Measurements from ENCODE around the gene BLOC1S4.

BLOC1S4 gene

DNA sequence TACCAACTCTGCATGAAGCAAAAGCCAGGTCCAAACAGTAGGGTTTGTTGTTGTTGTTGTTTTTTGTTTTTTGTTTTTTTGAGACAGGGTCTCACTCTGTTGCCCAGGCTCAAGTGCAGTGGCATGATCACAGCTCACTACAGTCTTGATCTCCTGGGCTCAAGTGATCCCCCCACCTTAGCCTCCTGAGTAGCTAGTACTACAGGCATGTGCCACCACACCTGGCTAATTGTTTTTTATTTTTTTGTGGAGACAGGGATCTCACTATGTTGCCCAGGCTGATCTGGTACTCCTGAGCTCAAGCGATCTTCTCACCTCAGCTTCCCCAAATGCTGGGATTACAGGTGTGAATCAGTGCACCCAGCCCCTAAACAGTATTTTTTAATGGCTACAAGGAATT, 16.1 kb upstream of the BLOC1S4 start:
- no peak overlapping the region for H3K4me3 ChIP-seq (ENCODE audit: low read depth, low read length)
- TF ChIP-seq, protein P1, sequence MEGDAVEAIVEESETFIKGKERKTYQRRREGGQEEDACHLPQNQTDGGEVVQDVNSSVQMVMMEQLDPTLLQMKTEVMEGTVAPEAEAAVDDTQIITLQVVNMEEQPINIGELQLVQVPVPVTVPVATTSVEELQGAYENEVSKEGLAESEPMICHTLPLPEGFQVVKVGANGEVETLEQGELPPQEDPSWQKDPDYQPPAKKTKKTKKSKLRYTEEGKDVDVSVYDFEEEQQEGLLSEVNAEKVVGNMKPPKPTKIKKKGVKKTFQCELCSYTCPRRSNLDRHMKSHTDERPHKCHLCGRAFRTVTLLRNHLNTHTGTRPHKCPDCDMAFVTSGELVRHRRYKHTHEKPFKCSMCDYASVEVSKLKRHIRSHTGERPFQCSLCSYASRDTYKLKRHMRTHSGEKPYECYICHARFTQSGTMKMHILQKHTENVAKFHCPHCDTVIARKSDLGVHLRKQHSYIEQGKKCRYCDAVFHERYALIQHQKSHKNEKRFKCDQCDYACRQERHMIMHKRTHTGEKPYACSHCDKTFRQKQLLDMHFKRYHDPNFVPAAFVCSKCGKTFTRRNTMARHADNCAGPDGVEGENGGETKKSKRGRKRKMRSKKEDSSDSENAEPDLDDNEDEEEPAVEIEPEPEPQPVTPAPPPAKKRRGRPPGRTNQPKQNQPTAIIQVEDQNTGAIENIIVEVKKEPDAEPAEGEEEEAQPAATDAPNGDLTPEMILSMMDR (IDR thresholded peaks at IDR 0.05; ENCODE audit: low read depth, low read length), result no peak

DNA sequence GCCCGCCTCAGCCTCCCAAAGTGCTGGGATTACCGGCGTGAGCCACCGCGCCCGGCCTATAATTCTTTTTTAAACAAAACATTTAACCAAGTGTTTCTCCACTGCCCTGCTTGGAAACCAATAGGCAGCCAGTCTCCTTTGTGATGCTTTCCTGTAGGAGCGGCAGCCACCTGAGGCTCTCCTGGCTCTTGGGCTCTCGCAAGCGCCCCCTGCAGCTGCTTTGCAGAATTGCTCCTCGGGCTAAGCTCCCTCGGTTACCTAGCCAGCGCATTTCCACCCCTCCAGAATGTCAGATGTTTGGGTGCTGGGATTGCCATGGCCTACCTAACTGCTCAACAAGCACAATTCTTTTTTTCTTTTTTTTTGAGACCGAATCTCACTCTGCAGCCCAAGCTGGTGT, 14.6 kb upstream of the BLOC1S4 start:
- TF ChIP-seq, protein P1 (IDR thresholded peaks at IDR 0.05; ENCODE audit: low read depth, low read length), result peak; percentile 51
- H3K4me3 ChIP-seq (ENCODE audit: low read depth, low read length), result no peak overlapping the region

DNA sequence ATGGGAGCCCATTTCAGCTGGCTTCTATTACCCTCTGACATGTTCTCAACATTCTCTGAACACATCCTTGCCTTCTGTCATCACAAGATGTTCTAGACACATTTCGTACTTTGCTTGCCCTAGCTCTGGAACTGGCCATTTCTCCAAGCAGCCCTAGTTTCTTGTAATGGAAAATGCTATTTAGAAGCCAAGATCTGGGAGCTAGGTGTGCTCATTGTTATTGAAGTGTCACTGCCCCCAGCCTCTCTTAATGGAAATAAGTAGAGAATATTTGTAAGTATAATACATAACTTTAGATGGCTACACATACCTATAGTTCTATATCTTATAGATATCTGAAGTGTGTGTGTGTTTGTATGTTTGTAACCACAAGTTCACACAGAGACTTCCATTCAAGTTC, 13.2 kb upstream of the BLOC1S4 start:
- TF ChIP-seq, protein P1 (IDR thresholded peaks at IDR 0.05; ENCODE audit: low read depth, low read length), result no peak
- no peak overlapping the region for H3K4me3 ChIP-seq (ENCODE audit: low read depth, low read length)

DNA sequence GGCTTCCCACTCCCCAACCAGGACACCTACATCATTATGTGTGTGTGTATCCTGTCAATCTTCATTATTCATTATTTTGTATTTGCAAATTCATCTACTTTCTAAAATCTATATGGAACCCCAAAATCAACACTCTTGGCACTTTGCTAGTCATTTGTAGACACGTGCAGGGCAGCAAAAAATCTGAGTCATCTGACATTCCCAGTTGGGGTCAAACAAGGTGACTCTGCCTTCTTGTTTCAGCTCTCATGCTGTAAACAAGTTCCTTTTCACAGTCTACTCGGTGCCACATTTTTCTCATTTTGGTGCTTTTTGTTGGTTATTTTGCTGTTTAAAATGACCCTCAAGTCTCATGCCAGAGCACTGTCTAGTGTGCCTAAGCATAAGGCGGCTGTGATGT, 12.2 kb upstream of the BLOC1S4 start:
- TF ChIP-seq, protein P1 (IDR thresholded peaks at IDR 0.05; ENCODE audit: low read depth, low read length), result no peak
- no peak overlapping the region for H3K4me3 ChIP-seq (ENCODE audit: low read depth, low read length)

DNA sequence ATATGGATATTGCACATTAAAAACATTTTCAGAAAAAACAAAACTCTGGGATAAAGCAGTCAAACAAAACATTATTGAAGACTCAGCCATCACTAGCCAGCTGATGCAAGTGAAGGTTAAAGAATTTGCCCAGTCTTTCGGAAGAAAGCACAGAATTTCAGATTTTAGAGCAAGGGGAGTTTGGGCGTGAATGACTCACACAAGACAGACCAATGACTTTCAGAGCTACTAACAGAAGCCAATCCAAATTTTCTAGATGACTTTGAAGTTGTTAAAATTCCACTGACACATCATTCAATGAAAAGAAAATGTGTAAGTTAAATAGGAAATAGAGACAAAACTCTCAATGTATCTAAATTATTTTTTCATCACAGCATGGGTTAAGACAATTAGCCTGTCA, 10.3 kb upstream of the BLOC1S4 start:
- H3K4me3 ChIP-seq (ENCODE audit: low read depth, low read length), result no peak overlapping the region
- TF ChIP-seq, protein P1 (IDR thresholded peaks at IDR 0.05; ENCODE audit: low read depth, low read length), result no peak

DNA sequence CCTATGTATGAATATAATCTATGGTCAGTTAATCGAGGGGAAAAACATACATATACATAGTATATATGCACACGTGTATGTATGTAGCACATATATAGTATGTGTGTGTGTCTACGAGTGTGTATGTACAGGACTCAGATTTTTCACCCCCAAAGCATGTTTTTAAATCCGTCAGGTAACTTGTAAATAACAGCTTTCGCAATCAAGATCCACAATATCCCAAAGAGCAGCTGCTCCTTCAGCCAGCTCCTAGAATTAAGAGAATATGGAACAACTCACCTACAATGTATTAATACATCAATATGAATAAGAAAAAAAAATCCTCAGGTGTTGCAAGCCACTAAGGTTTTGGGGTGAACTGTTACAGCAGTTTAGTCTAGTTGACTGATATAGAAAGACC, 9.8 kb upstream of the BLOC1S4 start:
- TF ChIP-seq, protein P1 (IDR thresholded peaks at IDR 0.05; ENCODE audit: low read depth, low read length), result no peak
- H3K4me3 ChIP-seq (ENCODE audit: low read depth, low read length), result no peak overlapping the region

DNA sequence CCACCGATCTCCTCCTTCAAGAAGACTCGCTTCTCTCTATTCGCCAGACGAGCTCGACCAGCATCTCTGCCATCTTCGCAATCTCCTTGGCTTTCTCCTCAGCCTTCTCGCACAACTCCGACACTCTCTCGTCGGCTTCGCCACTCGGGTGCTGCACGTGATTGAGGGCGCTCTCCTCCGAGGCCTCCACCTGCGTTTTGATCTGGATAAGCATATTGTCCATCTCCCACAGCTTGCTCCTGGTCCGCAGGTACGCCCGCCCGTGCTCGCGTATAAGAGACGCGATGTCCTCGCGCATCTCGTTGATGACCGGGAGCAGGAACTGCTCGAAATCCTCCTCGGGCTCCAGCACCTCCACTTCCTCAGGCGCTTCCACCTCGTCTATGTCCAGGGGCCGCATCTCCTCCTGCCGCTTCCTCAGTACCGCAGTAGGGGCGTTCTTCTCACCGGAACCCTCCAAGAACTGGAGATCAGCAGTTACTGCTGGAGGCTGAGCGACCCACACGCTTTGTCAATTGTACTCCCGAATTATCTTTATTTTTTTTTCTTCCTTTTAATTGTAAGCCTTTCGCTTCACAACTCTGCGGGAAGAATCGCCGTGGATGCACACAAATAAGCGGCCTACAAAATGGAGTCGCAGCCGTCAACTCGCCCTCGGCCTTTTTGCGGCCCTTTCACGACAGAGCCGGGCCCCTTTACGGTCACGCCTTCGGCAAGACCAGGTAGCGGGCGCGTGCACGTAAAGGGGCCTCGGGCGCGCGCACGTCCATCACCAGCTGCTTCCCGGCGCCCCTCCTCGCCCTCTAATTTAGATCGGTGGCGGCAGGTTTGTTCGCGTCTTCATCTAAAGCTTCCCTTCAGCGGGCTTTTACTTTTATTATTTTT, 6.5 kb upstream of the BLOC1S4 start, which contains the start of gene MRFAP1L1:
Gene MRFAP1L1 (minus strand): TSS at position 636 of the 885 bp plus-strand sequence. CDS start 236 bp downstream, at position 400.
- H3K4me3 ChIP-seq (ENCODE audit: low read depth, low read length), result peak within 1 kb of the TSS; percentile 94
- TF ChIP-seq, protein P1 (IDR thresholded peaks at IDR 0.05; ENCODE audit: low read depth, low read length), result no peak
